Posterior cingulate gyrus (tissue), 11 donors: Measurements from ENCODE around the gene KCNH4.
"Not testable (repeated sequence)": the region's sequence is repeated elsewhere in the genome, so short reads cannot be mapped to it uniquely, and the experiment has no call there.

ENCODE experiments used
- DNase-seq, 10 donors: peaks; one replicate each; pipeline versions ENCODE4 v3.0.0 to v3.0.0-alpha.2; 2020 to 2021; ENCODE audit warnings: mixed read lengths in 3 of 10
- intact Hi-C: fragments of 100-400 bp; cut with DNase I; formaldehyde crosslinking; loops from one replicate; pipeline ENCODE4 v1.15.1; 2023

KCNH4 gene

DNA sequence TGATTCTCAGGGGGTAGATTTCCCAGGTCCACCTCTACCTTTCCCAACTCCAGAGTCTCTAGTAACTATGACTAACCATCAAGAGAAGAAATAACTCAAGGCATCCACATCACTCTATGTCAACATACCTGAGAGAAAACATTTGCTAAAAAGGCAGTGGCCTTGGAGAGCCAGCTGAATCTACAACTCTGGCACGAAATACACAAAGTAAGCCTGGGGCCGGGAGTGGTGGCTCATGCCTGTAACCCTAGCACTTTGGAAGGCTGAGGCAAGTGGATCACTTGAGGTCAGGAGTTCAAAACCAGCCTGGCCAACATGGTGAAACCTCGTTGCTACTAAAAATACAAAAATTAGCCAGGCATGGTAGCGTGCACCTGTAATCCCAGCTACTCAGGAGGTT, 37.8 kb downstream of the KCNH4 start:
- intact Hi-C loops, DNase-seq: not testable (repeated sequence)

DNA sequence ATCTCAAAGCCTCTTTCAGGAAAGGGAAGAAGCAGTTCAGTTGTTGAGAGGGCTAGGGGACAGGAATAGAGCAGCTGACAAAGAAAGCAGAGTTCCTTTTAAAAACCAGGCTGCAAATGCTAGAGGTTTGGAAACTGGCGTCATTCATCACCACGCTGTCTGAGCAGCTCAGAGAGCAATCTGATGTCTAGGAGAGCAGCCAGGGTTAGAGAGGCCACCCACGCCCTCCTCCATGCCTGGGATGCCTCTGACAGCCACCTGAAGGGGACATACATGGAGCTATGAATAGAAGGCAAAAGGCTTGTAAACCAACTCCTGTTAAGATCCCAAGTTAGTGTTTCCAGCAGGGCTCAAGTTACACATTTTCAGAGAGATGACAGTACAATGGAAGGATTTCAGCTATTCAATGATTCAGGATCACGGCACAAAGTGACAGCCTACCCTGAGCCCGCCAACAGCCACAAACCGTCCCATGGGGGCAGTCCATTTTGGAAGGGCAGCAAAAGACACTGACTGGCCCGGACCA, 38.5 kb downstream of the KCNH4 start:
- peak in 1 of 10 donors; percentile 76 for DNase-seq
- intact Hi-C loops: no loop called here

DNA sequence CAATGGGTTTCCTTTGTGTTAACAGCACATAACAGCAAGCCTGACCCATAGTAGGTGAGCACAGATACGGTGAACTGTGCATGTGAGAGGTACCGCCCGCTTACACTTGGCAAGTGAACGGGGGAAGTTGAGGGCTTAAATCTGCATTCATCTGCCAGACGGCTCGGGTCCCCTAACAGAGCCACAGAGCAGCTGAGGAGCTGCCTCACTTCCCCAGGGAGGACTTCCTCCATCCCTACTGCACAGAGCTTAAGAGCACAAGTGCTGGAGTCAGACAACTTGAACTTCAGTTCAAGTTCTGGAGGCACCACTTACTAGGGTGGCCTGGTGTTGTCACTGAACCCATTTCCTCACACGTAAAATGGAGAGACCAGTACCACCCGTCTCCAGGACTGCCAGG, 39.6 kb downstream of the KCNH4 start:
- DNase-seq: peak in 1 of 10 donors; percentile 8
- intact Hi-C loops: no loop called here

DNA sequence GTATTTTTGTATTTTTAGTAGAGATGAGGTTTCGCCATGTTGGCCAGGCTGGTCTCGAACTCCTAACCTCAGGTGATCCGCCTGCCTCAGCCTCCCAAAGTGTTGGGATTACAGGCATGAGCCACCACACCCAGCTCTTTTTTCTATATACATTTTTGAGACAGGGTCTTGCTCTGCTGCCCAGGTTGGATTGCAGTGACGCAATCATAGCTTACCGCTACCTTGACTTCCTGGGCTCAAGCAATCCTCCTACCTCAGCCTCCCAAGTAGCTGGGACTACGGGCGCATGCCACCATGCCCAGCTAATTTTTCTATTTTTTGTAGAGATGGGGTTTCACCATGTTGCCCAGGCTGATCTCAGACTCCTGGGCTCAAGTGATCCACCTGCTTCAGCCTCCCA, 40.3 kb downstream of the KCNH4 start:
- intact Hi-C loops: not testable (repeated sequence)
- peak in 1 of 10 donors; percentile 25 for DNase-seq

DNA sequence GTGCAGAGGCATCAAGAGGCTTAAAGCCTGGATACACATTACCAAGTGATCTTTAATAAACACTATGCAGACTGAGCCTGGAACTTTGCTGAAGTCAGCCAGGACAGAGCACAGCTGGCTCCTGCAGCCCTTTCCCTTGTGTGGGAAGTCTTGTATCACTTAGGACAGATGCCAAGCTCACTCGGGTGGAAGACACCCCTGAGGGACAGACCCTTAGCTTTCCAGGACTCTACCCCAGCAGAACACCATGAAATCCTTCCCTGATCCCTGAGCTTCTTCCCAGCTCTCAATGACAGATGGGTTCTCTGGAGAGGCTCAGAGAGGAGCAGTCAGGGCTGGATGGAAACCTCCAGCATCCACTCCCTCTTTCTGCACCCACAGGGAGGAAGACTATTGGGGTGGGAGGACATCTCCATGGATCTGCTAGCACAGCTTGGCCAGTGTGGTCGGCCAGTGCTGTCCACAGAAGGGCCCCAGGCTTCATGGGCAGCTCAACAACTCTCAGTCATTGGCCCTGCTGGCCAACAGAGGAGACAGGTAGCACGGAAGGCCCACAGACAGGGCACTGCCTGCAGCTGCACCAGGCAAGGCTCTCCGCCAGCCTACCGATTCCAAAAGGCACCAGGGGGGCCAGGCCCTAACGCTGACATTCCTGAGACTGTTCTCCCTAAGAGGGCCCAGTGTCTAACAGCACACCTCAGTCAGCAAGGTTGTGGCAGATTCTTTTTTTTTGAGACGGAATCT, 42.0 kb downstream of the KCNH4 start:
- DNase-seq: no peak
- intact Hi-C loops: no loop called here

DNA sequence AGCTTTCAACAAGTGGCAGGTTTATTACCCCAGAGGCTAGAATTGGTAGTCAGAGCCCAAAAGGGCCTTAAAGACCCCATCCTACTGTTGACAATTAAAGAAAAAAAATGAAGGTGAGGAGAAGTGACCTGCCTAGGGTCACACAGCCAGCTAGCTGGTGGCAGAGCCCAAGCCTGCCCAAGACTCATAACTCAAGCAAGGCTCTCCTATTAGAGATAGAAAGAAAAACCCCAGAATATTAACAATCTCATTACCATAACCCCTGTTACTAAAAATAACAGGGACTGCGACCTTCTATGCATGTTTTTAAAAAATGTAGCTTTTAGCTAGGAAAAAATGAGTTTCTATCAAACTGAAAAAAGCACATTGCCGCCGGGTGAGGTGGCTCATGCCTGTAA, 44.3 kb downstream of the KCNH4 start:
- no peak for DNase-seq
- intact Hi-C loops: no loop called here

DNA sequence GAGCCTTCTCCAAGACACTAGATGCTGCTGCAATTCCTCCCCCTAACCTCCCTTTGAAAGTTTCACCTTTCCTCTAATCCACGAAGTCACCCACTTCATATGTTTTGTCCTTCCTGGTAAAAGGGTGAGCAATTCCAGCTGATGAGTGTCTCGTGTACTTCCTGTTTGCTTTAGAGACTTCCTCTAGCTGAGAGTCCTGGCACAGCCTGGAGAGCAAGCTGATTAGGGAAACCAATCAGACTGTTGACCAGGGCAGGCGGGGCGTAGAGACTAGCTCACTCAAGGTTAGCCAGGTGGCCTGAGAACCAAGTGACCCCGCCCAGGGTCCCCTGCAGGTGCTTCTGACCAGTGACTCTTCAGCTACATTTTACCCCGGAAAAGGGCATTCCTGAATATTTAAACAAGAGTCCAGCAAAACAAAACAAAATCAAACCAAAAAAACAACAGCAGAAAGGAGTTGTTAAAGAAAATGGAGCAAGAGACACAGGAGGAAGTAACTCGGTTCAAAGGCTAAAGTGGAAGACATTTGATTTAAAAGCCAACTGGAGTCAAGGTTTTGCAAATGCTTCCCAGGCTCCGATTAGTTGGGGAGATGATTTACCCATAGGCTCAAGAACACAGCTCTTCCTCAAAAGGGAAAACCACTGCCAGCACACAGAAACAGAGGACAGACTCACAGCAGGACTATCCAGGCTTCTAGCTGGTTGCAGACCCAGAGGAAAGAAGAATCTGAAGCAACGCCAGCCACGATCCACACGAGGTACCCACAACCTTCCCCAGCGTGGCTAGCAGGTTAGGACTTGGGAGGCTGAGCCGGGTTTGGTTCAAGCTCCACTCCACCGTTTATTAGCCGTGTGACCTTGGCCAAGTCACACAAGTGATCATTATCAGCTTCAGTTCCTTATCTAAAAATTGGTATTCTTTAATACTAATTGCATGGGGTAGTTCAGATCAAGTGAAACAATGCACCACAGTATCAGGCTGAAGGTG, 45.0 kb downstream of the KCNH4 start:
- intact Hi-C loops: no loop called here
- peak in 1 of 10 donors; percentile 20 for DNase-seq

DNA sequence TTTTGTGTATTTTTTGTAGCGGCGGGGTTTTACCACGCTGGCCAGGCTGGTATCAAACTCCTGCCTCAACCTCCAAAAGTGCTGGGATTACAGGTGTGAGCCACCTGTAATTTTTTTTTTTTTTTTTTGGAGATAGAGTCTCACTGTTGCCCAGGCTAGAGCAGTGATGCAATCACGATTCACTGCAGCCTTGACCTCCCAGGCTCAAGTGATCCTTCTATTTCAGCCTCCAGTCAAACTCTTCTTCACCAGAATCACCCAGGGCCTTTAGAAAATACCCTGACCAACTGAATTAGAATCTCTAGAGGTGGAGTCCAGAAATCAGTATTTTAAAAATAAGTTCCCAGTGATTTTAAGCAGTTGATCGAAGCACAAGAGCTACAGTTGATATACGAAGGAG, 45.8 kb downstream of the KCNH4 start:
- DNase-seq: no peak
- intact Hi-C loops: no loop called here

DNA sequence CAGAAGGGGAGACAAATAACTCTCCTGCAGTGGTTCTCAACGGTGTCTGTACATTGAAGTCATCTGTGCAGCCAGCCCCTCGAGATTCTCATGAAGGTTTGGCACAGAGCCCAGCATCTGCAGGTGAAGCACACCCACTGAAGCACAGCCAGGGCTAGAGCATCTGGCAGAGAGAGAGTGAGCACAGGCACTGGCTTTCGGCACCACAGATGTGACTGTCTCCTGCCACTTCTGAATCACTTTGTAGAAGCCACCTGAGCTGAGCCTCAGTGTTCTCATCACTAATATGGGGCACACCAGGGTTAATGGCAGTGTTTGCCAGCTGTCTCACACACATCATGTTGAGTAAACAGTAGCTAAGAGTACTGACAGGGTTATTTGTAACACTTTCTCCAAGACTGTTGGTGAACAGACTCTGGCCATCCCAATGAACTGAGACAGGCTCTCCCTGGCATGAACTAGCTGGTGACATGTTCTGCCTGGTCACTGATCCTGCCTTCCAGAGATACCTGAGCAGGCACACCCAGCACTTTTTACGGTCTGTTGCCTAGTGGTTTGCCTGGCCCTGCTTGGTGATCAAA, 47.4 kb downstream of the KCNH4 start:
- DNase-seq: no peak
- intact Hi-C loops: no loop called here

DNA sequence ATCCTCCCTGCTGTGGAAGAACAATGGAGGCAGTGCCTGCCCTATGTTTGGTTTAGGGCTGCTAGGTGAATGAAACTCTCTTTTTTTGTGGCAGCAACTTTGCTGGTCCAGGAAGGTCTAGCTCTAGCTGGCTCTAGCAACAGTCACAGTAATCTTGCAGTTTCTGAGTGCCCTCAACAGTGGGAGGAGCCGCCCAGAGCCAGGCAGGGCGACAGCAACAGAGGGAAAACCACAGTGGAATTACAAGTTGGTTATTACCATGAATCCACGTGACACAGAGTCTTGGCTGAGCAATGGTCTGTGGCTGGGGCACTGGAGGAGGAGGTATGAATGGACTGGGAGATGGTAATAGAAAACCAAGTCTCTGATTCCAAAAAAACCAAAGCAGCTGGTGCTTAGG, 48.0 kb downstream of the KCNH4 start:
- intact Hi-C loops: no loop called here
- DNase-seq: peak in 8 of 10 donors; percentile 46 to 94 (median 63)

DNA sequence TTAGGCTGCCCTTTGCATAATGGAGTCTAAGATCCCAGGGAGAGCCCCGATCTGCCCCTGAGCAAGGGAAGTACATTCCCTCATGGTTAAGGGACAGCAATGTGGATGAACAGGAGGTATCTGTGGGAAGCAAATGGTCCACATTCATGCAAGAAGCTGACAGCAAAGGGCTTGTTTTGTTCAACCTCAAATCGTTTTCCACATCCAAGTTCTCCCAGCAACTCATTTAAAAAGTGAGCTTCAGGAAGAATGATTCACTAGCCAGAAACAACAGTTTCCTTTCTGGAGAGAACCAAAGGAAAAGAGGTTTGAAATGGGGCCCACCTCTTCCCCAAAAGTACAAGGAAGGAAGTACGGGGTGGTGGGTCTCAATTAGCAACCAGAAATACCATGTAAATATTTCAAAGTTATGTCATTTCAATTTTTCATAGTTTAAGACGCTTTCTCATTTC, 48.9 kb downstream of the KCNH4 start:
- DNase-seq: no peak
- intact Hi-C loops: no loop called here

DNA sequence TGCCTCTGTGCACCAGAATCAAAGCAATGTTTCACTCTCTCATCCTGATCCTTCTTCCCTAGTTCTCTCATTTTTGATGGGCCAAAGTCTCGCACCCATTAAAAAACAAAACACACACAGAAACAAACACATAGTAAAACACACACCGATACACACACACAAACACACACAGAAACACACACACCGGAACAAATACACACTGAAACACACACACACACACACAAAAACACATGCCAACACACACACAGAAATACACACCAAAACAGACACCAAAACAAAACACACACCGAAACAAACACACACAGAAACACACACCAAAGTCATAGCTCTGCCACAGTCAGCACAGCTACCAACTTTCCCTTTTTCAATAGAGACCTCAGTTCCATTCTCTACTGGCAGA, 49.7 kb downstream of the KCNH4 start:
- DNase-seq: no peak
- intact Hi-C loops: no loop called here

DNA sequence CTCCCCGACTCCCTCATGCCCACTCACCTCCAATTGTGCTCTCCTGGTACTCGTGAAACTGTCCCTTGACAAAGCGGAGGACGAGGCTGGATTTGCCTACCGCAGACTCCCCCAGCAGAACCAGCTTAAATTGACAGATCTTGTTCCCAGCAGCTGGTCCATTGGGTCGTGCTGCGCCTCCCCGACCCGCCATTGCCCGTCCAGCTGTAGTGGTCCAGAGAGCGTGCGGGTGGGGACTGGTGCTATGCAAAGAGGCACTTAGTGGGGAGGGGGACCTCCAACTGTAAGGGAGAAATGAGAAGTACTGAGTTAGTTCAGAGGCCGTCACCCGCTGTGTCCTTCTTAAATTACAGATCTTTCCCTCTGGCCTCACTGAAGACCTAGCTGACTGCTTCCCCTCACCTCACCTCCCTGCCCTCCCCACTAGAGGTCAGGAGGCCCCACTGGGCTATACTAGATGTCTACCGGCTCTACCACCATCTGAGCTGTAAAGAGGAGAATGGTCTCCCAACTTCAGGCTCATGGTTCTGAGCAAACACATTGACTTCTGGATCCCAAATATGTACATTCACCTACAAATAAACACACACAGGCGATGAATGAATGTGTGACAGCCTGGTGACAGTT, 50.5 kb downstream of the KCNH4 start:
- intact Hi-C loops: no loop called here
- DNase-seq: peak in 1 of 10 donors; percentile 17

DNA sequence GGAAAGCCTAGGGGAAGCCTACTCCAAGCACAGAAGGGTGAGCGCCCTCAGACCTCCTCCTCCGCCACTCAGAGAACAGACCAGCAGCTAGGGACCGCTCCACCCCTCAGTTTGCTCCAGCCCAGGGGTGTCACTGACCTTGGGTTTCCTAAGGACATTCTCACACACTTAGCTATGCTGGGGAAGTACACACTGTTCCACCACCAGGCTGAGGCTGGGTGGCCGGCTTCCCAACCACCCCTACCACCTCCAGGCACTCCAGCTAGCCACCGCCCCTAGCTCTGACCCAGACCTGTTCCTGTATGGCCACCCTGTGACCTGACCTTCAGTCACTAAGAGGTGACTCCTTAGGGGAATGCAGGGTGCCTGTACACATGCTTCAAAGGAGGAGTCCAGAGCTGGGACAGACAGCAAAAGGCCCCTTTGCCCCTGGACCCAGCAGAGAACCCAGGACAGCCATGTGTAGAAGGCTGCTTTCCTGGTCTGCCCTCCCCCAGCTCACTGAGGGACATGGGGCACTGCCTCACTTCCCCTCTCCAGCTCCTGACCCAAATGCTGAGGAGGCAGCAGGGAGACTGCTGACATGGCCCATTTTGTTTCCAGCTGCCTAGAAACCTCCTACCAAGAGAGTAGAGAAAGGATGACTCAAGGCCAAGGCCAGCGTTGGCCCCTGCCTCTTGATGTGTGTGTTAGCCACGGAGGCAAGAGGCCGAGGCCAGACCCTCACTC, 51.7 kb downstream of the KCNH4 start:
- intact Hi-C loops: no loop called here
- peak in 1 of 10 donors; percentile 16 for DNase-seq

DNA sequence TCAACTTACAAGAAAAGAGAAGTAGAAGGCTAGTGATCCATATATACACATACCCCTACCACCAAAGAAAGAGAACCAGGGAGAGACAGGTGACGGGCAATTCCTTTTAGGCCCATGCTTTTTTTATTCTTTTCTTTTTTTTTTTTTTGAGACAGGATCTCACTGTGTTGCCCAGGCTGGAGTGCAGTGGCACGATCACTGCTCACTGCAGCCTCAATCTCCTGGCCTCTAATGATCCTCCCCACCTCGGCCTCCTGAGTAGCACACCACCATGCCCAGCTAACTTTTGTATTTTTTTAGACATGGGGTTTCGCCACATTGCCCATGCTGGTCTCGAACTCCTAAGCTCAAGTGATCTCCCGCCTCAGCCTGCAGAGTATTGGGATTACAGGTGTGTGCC, 53.5 kb downstream of the KCNH4 start:
- intact Hi-C loops: no loop called here
- no peak for DNase-seq

DNA sequence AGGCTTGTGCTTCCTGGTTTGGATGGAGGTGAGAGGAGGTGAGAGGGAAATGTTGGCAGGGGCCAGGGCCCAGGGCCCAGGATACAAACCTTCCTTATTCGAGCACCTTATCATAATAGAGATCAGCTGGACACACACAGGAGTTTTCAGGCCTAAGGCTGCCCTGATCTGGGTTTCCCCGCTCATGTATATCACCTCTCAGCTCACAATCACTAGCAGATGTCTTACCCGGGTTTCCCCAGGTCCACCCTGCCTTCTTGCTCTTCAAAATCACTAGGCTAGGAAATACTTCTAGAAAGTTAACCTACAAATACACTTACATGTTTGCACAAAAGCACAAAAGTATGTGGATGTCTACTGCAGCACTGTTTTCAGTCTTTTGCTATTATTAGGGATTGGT, 54.1 kb downstream of the KCNH4 start:
- no peak for DNase-seq
- intact Hi-C loops: no loop called here

DNA sequence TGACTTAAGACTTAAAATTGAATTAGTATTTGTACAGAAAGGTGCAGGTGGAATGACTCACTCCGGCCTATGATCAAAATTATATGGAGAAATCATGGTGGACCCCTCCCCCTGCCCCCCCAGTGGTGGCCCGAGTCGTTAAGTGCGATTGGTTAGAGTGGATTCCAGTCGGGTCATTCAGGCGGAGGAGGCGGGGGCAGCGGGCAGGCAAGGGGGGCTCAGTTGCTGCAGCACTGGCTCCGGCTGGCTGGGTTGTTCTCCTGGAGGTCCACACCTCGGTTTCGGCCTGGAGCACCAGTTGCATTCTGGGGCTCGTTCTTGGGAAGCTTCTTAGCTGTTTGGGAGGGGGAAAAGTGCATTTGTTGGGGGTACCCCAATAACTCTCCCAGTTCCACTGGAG, 55.4 kb downstream of the KCNH4 start:
- DNase-seq: no peak
- intact Hi-C loops: no loop called here

DNA sequence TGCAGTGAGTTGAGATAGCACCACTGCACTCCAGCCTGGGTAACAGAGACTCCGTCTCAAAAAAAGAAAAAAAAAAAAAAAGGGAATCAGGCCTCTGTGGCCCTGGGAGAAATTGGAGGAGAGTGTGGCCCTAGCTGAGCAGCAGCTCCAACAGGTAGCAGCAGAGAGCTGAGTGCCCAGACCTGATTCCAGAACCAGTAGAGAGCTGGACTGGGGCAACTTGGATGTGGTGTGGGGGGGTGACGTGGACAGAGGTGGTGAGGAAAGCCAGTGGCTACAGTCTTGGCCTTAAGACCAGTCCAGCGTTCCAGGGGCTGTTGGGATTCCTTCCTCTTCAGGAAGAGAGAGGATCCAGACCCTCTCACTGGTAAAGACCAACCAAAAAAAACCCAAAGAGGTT, 56.7 kb downstream of the KCNH4 start:
- intact Hi-C loops: no loop called here
- DNase-seq: no peak

DNA sequence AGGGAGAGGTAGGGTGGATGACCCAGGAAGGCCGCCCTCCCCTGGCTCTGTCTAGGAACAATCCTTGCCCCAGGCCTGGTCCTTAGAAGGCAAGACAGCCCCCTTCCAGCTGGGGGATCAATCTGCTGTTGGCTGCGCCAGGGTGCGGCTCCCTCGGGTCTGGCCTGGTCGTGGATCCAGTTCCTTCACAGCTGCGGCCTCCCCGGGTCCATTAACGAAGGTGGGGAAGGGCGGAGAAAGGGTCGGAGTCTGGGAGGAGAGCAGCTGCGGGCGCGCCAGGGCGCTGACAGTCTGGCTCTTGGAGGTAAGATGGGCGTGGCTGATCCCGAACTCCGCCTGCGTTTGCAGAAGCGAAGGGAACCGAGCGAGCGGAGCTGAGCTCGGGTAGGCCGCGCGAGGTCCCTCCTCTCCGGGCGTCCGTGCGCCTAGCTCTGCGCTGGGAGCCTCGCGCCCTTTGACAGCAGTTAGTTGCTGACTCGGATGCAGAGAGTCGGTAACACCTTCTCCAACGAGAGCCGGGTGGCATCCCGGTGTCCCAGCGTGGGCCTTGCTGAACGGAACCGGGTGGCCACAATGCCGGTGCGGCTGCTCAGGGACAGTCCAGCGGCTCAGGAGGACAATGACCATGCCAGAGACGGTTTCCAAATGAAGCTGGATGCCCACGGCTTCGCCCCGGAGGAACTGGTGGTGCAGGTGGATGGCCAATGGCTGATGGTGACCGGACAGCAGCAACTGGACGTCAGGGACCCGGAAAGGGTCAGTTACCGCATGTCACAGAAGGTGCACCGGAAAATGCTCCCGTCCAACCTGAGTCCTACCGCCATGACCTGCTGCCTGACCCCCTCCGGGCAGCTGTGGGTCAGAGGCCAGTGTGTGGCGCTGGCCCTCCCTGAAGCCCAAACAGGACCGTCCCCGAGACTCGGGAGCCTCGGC, 58.3 kb downstream of the KCNH4 start, which contains the start of gene HSPB9:
HSPB9 (plus strand) TSS at position 434 of the 933 bp plus-strand sequence; CDS start at position 481, 47 bp downstream.
- intact Hi-C loops: loop anchor here (1.0 kb wide), 1 partner anchor 35 kb away; no protein-coding TSS in a partner anchor
- peak in 1 of 10 donors; percentile 78 for DNase-seq
